Endothelial cell of umbilical vein (primary cell): ENCODE measurements around the gene ACAP1. TPM values are rescaled to one million over a fixed set of nuclear protein-coding genes. Genes with fewer than 3 reads are reported as not detected.
A peak's percentile ranks its signal among the peaks of the same experiment; 100 is the strongest.

Experiments used
- BruUV-seq: library from RNA; stranded (reverse); fragments of 400-500 nt; replicated peaks from 2 replicates; lab custom pipeline; 2021; lab: Mats Ljungman, UMichigan
- CTCF ChIA-PET: fragments of 300-600, 350-600 bp; sonication (Branson Sonifier 250); formaldehyde crosslinking; loops from one replicate; lab custom pipeline; 2021; ENCODE audit warnings: antibody characterized with exemption, inconsistent platforms; lab: Charles Lee
- POLR2A ChIA-PET: fragments of 300-600, 350-600 bp; sonication (Branson Sonifier 250); formaldehyde crosslinking; loops from one replicate; lab custom pipeline; 2021; ENCODE audit warnings: antibody characterized with exemption, inconsistent platforms; lab: Charles Lee
- DNase-seq: peaks from one replicate; pipeline ENCODE4 v3.0.0-alpha.2; 2011; ENCODE audit warnings: low read depth, low spot score
- FAIRE-seq: peaks from 2 replicates; lab custom pipeline; 2011; peaks lifted over from hg19 to GRCh38; lab: Jason Lieb, UNC
- H2AFZ ChIP-seq: 2 replicates; pipeline ENCODE4 v1.6.0; 2012; ENCODE audit warnings: low read depth, low read length, control low read depth, inconsistent platforms
- H3K27ac ChIP-seq: 2 replicates; pipeline ENCODE4 v1.5.1; 2011; ENCODE audit warnings: low read depth, mild to moderate bottlenecking, control low read depth, low read length, moderate library complexity; ENCODE audit not compliant: insufficient read depth
- H3K27me3 ChIP-seq, 2 experiments: 2 replicates each; pipeline versions ENCODE4 v1.6.0 to v1.6.1; 2011; ENCODE audit warnings: low read length in 2 of 2, mixed read lengths in 1 of 2; ENCODE audit not compliant: control insufficient read depth in 2 of 2, insufficient read depth in 2 of 2
- H3K36me3 ChIP-seq, 2 experiments: 2 replicates in 1 of 2; 3 replicates in 1 of 2; pipeline ENCODE4 v1.5.1; 2011; ENCODE audit warnings: low read length in 2 of 2, mild to moderate bottlenecking in 1 of 2, moderate library complexity in 1 of 2; ENCODE audit not compliant: control insufficient read depth in 2 of 2, insufficient read depth in 2 of 2; ENCODE audit errors: extremely low read depth in 1 of 2
- H3K4me1 ChIP-seq: 3 replicates; pipeline ENCODE4 v1.5.1; 2011; ENCODE audit warnings: mild to moderate bottlenecking, low read length; ENCODE audit not compliant: control insufficient read depth, insufficient read depth; ENCODE audit errors: extremely low read depth
- H3K4me2 ChIP-seq: 2 replicates; pipeline ENCODE4 v1.6.1; 2011; ENCODE audit warnings: low read length, control low read depth, mixed read lengths; ENCODE audit not compliant: insufficient read depth
- H3K4me3 ChIP-seq, 3 experiments: fragments of 200-600 bp in 1 of 3; sonication (generic), shearing (Covaris generic) in 1 of 3; replicated peaks in 1 of 3; 2 replicates each; pipeline ENCODE4 v1.5.1; 2011 to 2016; ENCODE audit warnings: control low read depth in 3 of 3, low read length in 3 of 3, mild to moderate bottlenecking in 2 of 3, inconsistent platforms in 1 of 3, low read depth in 1 of 3, moderate library complexity in 1 of 3; ENCODE audit not compliant: insufficient read depth in 1 of 3
- H3K79me2 ChIP-seq: 2 replicates; pipeline ENCODE4 v1.6.0; 2012; ENCODE audit warnings: low read length, inconsistent platforms; ENCODE audit not compliant: control insufficient read depth, insufficient read depth
- H3K9ac ChIP-seq: replicated peaks from 2 replicates; pipeline ENCODE3; 2011; ENCODE audit warnings: low read length, control low read depth; ENCODE audit not compliant: insufficient read depth; ENCODE audit errors: extremely low read depth
- H3K9me1 ChIP-seq: replicated peaks from 3 replicates; pipeline ENCODE4 v1.6.0; 2011; ENCODE audit warnings: mild to moderate bottlenecking, low read length; ENCODE audit not compliant: control insufficient read depth, insufficient read depth; ENCODE audit errors: extremely low read depth
- H3K9me3 ChIP-seq: replicated peaks from 2 replicates; pipeline ENCODE4 v1.5.1; 2012; ENCODE audit warnings: low read length, inconsistent platforms; ENCODE audit not compliant: control insufficient read depth, insufficient read depth
- H4K20me1 ChIP-seq: replicated peaks from 2 replicates; pipeline ENCODE3; 2011; ENCODE audit warnings: mild to moderate bottlenecking, low read length; ENCODE audit not compliant: control insufficient read depth, insufficient read depth; ENCODE audit errors: extremely low read depth
- EZH2 ChIP-seq: IDR thresholded peaks from 2 replicates; pipeline ENCODE4 v1.6.1; 2012; ENCODE audit warnings: borderline replicate concordance, low read depth, mild to moderate bottlenecking, moderate library complexity, low read length, inconsistent platforms; ENCODE audit not compliant: severe bottlenecking
- FOS ChIP-seq: IDR thresholded peaks from 2 replicates; pipeline ENCODE4 v1.6.1; 2011; ENCODE audit warnings: mild to moderate bottlenecking, low read length, moderate library complexity, borderline replicate concordance; ENCODE audit not compliant: insufficient read depth
- GATA2 ChIP-seq: IDR thresholded peaks from 2 replicates; pipeline ENCODE4 v1.7.0; 2011; ENCODE audit warnings: low read depth, mild to moderate bottlenecking, moderate library complexity, mixed read lengths, low read length; ENCODE audit not compliant: insufficient read length, insufficient read depth
- JUN ChIP-seq: IDR thresholded peaks from 2 replicates; pipeline ENCODE4 v1.6.1; 2011; ENCODE audit warnings: borderline replicate concordance, low read depth; ENCODE audit not compliant: insufficient read length, insufficient read depth
- MYC ChIP-seq: IDR thresholded peaks from one replicate; pipeline ENCODE4 v1.6.1; 2011; ENCODE audit warnings: mild to moderate bottlenecking, low read depth, low read length
- POLR2A ChIP-seq: IDR thresholded peaks from 2 replicates; pipeline ENCODE4 v1.6.1; 2012; ENCODE audit warnings: low read depth, mild to moderate bottlenecking, control low read depth, low read length
- POLR2AphosphoS5 ChIP-seq: IDR thresholded peaks from 2 replicates; pipeline ENCODE4 v1.6.1; 2012; ENCODE audit warnings: low read depth, mild to moderate bottlenecking, control low read depth, low read length, moderate library complexity; ENCODE audit not compliant: insufficient read depth
- dilution Hi-C: fragments of 300-500 bp; cut with MboI; formaldehyde crosslinking; loops from one replicate; pipeline ENCODE4 v1.15.0; 2019; ENCODE audit warnings: low sequenced_read_pairs; ENCODE audit not compliant: extremely low pct_ligation_motif_present
- intact Hi-C: fragments of 100-400 bp; cut with micrococcal nuclease; formaldehyde crosslinking; loops from one replicate; pipeline ENCODE4 v1.10.0; 2022
- polyA plus RNA-seq, 4 experiments: library from polyadenylated mRNA; depleted of rRNA in 3 of 4; stranded (reverse) in 3 of 4; unstranded in 1 of 4; fragments of >200 nt; gene quantifications; 2 replicates each; pipeline versions ENCODE4 v1.2.1 to v1.2.3, GENCODE V29; 2011 to 2012; ENCODE audit warnings: missing spikeins in 1 of 4
- total RNA-seq: library from RNA; stranded (reverse); gene quantifications from 2 replicates; pipeline ENCODE4 v1.2.3, GENCODE V29; 2021
- TF ChIP-seq, protein P1 (sequence below): IDR thresholded peaks from 2 replicates; pipeline ENCODE4 v1.6.1; 2011; ENCODE audit not compliant: insufficient read depth, insufficient read length
- TF ChIP-seq, protein P2 (sequence below), 2 donors: IDR thresholded peaks; 1 replicate in 1 of 2; 2 replicates in 1 of 2; pipeline ENCODE4 v1.5.1; 2011; ENCODE audit warnings: low read length in 2 of 2, mild to moderate bottlenecking in 2 of 2, moderate library complexity in 2 of 2, control low read depth in 1 of 2, inconsistent platforms in 1 of 2, low read depth in 1 of 2; ENCODE audit not compliant: insufficient read depth in 1 of 2; ENCODE audit errors: extremely low read depth in 1 of 2

The ACAP1 gene
- total and polyA plus RNA-seq, 2 donors (not counting 3 experiments of a cell fraction or from before 2014, with no cell fraction given) = 0.46 TPM; not detected in 1

DNA sequence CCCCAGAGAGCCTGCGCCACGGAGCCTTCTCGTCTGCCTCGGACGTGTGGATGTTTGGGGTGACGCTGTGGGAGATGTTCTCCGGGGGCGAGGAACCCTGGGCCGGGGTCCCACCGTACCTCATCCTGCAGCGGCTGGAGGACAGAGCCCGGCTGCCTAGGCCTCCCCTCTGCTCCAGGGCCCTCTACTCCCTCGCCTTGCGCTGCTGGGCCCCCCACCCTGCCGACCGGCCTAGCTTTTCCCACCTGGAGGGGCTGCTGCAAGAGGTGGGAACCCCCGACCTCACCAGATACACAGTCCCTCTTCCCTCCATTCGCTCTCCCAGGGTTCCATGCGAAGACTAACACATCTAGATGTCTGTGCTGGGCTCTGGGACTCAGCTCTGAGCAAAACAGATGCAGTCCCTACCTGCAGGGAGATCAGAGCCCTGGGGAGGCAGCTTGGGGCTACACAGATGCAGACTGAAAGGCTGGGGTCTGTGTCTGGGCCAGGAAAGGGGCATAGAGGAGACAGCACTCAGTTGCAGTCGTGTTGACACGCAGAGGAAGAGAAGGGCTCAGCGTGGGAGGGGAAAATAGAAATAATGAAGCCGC lies 48.3 kb downstream of the ACAP1 start:
- intact Hi-C loops (no loop called here), dilution Hi-C loops (no loop called here)
- Histone ChIP-seq H3K27me3 (peaks cover 25 to 27% of the 10 kb centered on the region in 2 experiments), H3K9me1 (no peaks in the 10 kb centered on the region), H3K36me3 (peaks cover 0 to 9% of the 10 kb centered on the region in 2 experiments), H2AFZ (peak overlapping the region; percentile 60), H3K27ac (no peak overlapping the region), H3K79me2 (no peaks in the 10 kb centered on the region), H3K4me1 (peaks cover 5% of the 10 kb centered on the region), H3K9ac (no peak overlapping the region), H3K9me3 (no peaks in the 10 kb centered on the region), H3K4me3 (peak overlapping the region in 1 of 3 experiments; percentile 34), H3K4me2 (peak overlapping the region; percentile 39), H4K20me1 (no peaks in the 10 kb centered on the region)
- FAIRE-seq = no peak
- no peak for DNase-seq
- ChIA-PET CTCF (interaction anchor here (1.0 to 1.7 kb wide), 4 partner anchors 15 to 52 kb away, joined by 3 to 7 read pairs (median 4); partner anchors contain the start of gene TMEM256), POLR2A (no interaction called here)
- no TSS peak for BruUV-seq
- TF ChIP-seq JUN (no peak), POLR2A (no peak), EZH2 (no peak), MYC (no peak), FOS (no peak), GATA2 (no peak), POLR2AphosphoS5 (no peak)
- TF ChIP-seq, protein P1, sequence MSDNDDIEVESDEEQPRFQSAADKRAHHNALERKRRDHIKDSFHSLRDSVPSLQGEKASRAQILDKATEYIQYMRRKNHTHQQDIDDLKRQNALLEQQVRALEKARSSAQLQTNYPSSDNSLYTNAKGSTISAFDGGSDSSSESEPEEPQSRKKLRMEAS = no peak
- TF ChIP-seq, protein P2, sequence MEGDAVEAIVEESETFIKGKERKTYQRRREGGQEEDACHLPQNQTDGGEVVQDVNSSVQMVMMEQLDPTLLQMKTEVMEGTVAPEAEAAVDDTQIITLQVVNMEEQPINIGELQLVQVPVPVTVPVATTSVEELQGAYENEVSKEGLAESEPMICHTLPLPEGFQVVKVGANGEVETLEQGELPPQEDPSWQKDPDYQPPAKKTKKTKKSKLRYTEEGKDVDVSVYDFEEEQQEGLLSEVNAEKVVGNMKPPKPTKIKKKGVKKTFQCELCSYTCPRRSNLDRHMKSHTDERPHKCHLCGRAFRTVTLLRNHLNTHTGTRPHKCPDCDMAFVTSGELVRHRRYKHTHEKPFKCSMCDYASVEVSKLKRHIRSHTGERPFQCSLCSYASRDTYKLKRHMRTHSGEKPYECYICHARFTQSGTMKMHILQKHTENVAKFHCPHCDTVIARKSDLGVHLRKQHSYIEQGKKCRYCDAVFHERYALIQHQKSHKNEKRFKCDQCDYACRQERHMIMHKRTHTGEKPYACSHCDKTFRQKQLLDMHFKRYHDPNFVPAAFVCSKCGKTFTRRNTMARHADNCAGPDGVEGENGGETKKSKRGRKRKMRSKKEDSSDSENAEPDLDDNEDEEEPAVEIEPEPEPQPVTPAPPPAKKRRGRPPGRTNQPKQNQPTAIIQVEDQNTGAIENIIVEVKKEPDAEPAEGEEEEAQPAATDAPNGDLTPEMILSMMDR (IDR thresholded peaks at IDR 0.05; ENCODE audit: extremely low read depth in 1 of 2, insufficient read depth in 1 of 2, low read depth in 1 of 2, low read length in 2 of 2) = no peak
